DMS79 (cell line): ENCODE measurements around the gene PDE8B.

Source experiments
- DNase-seq: peaks from one replicate; lab custom pipeline; 2025; lab: John Stamatoyannopoulos, UW

The PDE8B gene

DNA sequence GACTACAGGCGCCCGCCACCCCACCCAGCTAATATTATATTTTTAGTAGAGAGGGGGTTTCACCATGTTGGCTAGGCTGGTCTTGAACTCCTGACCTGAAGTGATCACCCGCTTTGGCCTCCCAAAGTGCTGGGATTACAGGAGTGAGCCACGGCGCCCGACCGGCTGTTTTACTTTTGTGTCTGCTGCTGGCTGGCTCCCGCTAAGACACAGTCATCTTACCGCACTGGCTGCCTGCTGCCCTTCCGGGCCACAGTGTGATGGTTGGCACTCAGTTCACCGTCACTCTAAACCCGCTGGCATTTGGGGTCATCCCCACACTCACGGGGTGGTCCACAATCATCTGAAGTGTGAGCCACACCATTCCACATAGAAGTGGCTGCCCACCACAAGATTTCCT is 188.0 kb downstream of the PDE8B start:
- DNase-seq, result no peak

- no peak for DNase-seq
These were observed 188.4 kb downstream of the PDE8B start for GRCh38 chr5:77398896-77399295.

DNA sequence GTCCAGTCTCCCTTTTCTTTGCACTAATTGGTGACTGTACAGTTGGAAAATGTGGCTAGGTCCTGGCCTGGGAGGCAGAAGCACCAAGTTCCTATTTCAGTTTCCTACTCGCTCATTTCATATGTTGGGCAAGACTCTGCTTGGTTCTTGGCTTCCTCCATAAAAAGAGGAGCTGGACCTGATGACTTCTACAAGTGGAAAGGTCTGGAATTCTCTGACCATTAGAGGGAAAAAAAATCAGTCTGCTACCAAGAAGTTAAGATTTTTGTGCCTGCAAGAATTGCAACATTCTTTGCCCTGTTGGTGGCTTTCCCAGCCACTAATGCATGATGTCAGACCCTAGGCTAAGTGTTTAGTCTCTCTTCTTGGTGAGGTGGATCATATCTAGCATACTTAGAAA is 190.2 kb downstream of the PDE8B start:
- DNase-seq, result no peak

DNA sequence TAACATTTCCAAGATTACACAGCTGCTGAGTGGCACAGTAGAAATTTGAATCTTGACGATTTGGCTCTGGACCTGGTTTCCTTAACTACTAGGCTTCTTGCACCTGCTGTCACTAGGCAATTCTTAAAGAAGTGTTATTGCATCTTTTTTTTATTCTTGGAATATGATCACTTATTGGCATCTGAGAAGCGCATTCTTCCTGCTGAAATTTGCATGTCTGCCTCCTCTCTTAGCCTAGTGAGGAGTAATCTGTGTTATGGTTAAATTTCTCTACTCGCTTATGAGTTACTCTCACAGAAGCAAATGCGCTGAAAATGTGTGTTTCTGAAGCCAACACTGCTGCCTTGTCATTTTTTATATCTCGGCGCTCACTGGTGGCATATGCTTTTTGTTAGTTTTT is 192.3 kb downstream of the PDE8B start:
- no peak for DNase-seq

- DNase-seq, result no peak
These were observed 196.7 kb downstream of the PDE8B start for GRCh38 chr5:77407152-77407551.

DNA sequence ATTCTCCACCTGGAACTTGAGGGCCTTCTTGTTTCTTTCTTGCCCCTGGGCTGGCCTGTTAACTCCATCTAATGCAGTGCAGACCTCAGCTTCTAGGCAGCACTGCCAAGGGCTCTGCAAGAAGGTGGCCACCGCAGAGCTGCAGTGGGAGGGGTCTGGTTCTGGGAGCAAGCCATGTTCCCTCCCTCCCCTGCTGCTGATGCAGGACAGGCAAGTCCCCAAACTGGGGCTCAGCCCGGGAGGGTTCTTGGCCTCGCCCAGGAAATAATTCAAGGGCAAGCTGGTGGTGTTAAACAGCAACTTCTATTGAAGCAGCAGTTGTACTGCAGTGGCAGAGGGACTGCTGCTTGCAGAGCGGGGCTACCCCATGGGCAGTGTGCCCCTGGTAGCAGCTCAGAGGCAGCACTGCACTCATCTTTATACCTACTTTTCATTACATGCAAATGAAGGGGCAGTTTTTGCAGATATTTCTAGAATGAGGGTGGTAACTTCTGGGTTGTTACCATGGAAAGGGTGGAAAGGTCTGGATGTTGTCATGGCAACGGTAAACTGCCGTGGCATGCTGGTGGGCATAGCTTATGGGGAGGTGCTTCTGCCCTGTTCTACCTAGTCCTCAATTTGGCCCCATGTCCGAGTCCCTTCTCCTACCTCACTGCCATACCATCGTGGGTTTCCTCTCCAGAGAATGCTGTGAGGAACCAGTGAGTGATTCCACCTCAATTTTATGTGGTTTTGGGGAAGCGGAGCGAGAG is 199.6 kb downstream of the PDE8B start:
- DNase-seq, result no peak

GRCh38 chr5:77413049-77413448 is 202.6 kb downstream of the PDE8B start:
- DNase-seq, result no peak

GRCh38 chr5:77418162-77418561 is 207.7 kb downstream of the PDE8B start:
- DNase-seq, result no peak

DNA sequence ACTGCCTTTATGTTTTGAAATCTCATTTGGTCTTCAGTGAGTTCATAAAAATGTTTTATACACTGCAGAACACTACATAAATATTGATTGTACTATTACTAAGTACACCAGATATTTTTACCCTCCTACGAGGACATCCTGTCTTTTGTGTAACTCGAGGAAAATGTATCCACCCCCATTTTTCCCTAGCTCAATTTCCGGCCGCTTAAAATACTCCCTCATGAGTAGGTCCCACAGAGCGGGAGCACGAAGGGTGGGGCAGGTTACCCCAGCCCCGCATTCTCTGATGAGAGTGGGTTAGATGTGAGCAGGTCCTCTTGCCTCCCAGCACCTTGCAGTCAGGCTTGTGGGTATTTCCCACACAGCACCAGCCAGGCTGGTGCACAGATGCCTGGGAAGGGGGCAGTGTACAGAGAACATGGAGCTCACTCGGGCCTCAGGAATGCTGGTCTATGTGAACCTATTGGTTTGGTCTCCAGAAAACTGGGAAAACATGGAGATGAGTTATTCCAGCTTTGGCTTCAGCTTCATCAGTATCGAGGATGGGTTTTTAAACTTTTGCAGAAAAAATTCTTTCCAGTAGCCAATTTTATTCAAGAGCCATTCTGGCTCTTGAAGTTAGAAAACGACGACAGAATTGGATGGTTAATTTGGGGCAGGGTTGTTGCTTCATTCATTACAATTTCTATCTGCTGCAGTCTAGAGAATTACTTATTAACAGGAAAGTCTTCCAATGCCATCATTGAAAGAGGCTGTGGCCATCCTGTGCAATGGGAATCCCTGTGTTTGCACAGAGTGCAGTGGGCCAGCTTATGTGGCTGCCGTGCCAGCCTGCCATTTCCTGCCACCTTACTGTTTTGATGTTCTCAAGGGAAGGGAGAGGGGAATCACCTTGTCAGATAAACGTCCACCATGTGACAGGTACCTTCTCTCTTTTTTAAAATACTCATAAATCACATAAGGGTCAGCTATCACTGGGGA is 208.4 kb downstream of the PDE8B start:
- DNase-seq, result no peak

DNA sequence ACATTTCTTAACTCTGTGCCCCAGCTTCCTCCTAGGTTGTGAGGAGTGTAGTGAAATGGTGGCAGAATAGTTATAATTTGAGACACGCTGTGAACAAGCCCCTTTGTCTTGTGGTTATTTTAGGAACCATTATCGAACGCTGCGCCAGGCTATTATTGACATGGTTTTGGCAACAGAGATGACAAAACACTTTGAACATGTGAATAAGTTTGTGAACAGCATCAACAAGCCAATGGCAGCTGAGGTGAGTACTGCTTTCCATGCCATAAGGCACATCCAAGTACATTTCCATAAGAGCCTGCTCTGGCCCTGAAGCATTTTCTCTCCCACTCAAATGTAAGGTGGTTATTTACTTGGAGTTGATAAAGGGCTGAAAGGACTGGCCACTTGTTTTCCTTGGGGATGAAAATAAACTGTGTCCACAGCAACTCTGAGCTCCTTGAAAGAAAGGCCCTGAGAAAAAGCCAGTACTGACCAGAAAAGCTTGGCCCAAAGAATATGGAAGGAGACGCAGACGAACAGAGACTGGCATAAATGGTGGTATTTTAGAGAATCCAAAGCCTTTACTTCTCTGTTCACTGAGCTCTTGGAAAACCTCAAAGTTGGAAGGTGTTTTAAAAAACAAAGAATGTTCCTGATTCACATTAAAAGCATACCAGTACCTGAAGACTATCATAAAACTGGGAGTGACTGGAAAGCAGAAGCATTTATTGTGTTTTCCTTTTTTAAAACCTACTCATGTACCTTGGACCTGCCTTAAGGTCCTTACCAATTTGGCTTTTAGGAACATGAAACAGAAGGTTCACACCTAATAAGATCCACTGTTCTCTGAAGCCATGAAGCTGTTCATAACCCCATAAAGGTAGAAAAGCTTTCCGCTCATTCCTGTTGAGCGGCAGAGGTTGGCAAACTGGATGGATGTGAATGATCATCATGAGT is 209.4 kb downstream of the PDE8B start:
- no peak for DNase-seq

GRCh38 chr5:77420940-77421339 is 210.5 kb downstream of the PDE8B start:
- DNase-seq, result no peak

DNA sequence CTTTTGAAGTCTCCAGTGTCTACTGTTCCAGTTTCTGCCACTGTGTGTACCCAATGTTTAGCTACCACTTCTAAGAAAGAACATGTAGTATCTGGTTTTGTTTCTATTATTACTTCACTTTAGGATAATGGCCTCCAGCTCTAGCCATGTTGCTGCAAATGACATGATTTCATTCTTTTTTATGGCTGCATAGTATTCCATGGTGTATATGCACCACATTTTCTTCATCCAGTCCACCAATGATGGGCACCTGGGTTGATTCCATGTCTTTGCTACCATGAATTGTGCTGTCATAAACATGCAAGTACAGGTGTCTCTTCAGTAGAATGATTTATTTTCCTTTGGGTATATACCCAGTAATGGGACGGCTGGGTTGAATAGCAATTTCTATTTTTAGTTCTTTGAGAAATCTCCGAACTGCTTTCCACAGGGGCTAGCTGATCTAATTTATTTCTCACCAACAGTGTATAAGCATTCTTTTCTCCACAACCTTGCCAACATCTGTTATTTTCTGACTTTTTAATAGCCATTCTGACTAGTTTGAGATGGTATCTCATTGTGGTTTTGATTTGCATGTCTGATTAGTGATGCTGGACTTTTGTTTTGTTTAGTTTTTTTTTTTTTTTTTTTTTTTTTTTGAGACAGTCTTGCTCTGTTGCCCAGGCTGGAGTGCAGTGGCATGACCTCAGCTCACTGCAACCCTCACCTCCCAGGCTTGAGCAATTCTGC is 212.7 kb downstream of the PDE8B start:
- no peak for DNase-seq

GRCh38 chr5:77424921-77425320 is 214.4 kb downstream of the PDE8B start:
- DNase-seq, result no peak

GRCh38 chr5:77425420-77425819 is 214.9 kb downstream of the PDE8B start:
- DNase-seq, result no peak

DNA sequence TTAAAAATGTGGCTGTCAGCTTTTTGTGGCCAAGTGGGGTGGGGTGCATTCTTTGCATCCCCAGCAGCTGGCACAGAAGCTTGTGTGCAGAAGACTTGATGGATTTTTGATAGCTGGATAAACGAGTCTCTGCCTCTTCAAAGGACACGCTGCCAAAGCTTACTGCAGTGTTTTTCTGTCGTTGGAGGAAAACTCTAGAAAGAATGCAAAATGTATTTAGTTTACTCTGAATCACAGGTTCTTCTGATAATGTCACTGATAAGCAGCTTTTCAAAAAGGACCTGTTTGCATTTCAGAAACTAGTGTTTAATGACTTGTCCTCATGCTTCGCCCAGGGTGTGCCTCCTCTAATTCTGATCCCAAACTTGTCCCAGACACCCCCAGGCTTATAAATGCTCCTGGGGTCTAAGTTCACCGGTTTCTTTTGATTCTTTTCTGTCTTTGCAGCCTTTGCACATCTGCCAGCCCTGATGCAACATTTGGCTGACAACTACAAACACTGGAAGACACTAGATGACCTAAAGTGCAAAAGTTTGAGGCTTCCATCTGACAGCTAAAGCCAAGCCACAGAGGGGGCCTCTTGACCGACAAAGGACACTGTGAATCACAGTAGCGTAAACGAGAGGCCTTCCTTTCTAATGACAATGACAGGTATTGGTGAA is 215.6 kb downstream of the PDE8B start:
- no peak for DNase-seq

DNA sequence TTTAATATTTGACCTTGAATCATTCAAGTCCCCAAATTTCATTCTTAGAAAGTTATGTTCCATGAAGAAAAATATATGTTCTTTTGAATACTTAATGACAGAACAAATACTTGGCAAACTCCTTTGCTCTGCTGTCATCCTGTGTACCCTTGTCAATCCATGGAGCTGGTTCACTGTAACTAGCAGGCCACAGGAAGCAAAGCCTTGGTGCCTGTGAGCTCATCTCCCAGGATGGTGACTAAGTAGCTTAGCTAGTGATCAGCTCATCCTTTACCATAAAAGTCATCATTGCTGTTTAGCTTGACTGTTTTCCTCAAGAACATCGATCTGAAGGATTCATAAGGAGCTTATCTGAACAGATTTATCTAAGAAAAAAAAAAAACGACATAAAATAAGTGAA is 216.2 kb downstream of the PDE8B start:
- no peak for DNase-seq

DNA sequence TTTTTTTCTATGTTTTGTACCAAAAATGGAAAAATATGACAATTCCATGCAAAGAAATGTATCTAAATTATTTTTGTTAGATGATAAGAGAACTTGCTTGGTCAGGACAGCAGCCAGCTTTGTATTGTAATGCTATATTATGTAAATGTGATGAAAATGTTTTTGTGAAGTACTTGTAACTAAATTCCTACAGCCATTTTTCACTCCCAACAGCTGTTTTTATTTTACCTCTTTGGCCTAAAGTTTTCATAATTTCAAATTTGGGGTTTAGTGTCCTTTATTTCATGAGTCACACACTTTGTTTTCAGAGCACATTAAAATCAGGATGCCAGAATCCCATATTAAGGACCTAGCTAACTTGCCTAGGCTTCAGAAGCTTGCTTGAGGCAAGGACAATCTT is 217.5 kb downstream of the PDE8B start:
- DNase-seq, result no peak

DNA sequence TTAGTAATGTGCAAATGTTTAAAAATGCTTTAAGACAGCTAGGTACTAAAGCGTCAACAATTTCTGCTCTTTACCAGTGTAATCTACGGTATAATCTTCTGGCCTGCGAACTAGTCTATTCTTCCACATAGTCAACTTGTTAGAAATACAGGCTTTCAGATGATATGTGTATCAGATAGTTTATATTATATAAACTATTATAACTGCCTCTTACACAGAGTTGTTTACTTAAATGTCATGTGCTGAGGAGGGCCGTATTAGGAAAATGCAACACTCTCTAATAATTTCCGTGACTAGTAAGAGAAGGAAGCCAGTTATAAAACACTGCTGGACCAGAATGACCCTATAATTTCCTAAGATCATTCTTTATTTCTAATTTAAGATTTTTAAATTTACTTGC is 218.0 kb downstream of the PDE8B start:
- no peak for DNase-seq

- no peak for DNase-seq
These were observed 220.2 kb downstream of the PDE8B start for GRCh38 chr5:77430726-77431125.

DNA sequence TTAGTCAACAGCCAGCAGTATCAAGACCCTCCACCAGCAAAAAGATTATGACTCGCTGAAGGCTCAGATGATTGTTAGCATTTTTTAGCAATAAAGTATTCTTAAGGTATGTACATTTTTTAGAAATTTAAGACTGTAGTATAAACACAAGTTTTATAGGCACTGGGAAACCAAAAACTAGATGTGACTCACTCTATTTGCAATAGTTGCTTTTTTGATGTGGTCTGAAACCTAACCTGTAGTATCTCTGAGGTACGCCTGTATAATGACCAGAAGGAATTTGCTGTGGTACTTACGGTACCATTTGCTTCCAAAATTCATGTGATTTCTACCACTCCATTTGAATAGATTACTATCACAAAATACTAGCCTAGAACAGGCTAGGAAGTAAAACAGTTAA is 220.8 kb downstream of the PDE8B start:
- DNase-seq, result no peak

- no peak for DNase-seq
These were observed 221.2 kb downstream of the PDE8B start for GRCh38 chr5:77431719-77432118.
